HCT116 (cell line): ENCODE data around the gene DOHH. TPM values are rescaled to one million over a fixed set of nuclear protein-coding genes. Genes with fewer than 3 reads are reported as not detected.

Experiments used
- ATAC-seq: fragments of 200-7000 bp; cut with Tn5 transposase; 2 replicates; pipeline ENCODE4 v1.9.1; 2020; ENCODE audit warnings: mild to moderate bottlenecking, moderate library complexity
- BruUV-seq: library from RNA; stranded (reverse); fragments of 400-500 nt; replicated peaks from 2 replicates; lab custom pipeline; 2021; lab: Mats Ljungman, UMichigan
- CTCF ChIA-PET: fragments of 300-600 bp; sonication (Branson Sonifier 250); formaldehyde crosslinking; loops from one replicate; lab custom pipeline; 2021; ENCODE audit warnings: antibody characterized with exemption; lab: Charles Lee
- POLR2A ChIA-PET: fragments of 300-600, 350-600 bp; sonication (Branson Sonifier 250); formaldehyde crosslinking; loops from one replicate; lab custom pipeline; 2021; ENCODE audit warnings: antibody characterized with exemption; lab: Charles Lee
- RAD21 ChIA-PET, 2 experiments: fragments of 300-600 bp; sonication (Branson Sonifier 250); formaldehyde crosslinking; loops; one replicate each; lab custom pipeline; 2023; ENCODE audit warnings: low total read pairs in 2 of 2; ENCODE audit not compliant: uncharacterized antibody in 2 of 2, unreplicated experiment in 2 of 2, low non-redundant PET in 1 of 2; lab: Charles Lee
- DNase-seq: peaks from one replicate; pipeline ENCODE4 v3.0.0-alpha.2; 2010; ENCODE audit warnings: low read depth, low spot score
- H2AFZ ChIP-seq: fragments of 200-600 bp; shearing (Covaris generic), sonication (generic); 2 replicates; pipeline ENCODE4 v1.6.1; 2017; ENCODE audit warnings: low read depth, mixed run types, mixed read lengths, antibody characterized with exemption, low read length; ENCODE audit not compliant: poor library complexity, severe bottlenecking
- H3K27ac ChIP-seq: 2 replicates; pipeline ENCODE4 v1.5.1; 2012; ENCODE audit warnings: low read depth, low read length
- H3K27me3 ChIP-seq: fragments of 200-600 bp; sonication (generic); 2 replicates; pipeline ENCODE4 v1.6.1; 2016; ENCODE audit warnings: mixed run types, low read length, mixed read lengths; ENCODE audit not compliant: insufficient read depth
- H3K36me3 ChIP-seq, 2 experiments: fragments of 200-500 bp in 1 of 2; fragments of 200-600 bp in 1 of 2; sonication (Bioruptor generic) in 1 of 2; sonication (generic) in 1 of 2; 2 replicates each; pipeline versions ENCODE4 v1.5.1 to v1.6.1; 2014 to 2016; ENCODE audit warnings: low read length in 2 of 2, inconsistent platforms in 1 of 2, mixed read lengths in 1 of 2, mixed run types in 1 of 2; ENCODE audit not compliant: insufficient read depth in 2 of 2, control insufficient read depth in 1 of 2
- H3K4me1 ChIP-seq, 2 experiments: fragments of 200-600 bp in 1 of 2; sonication (generic) in 1 of 2; 2 replicates each; pipeline versions ENCODE4 v1.5.1 to v1.6.1; 2012 to 2017; ENCODE audit warnings: low read length in 2 of 2, inconsistent platforms in 1 of 2, mild to moderate bottlenecking in 1 of 2, mixed read lengths in 1 of 2, mixed run types in 1 of 2, moderate library complexity in 1 of 2; ENCODE audit not compliant: insufficient read depth in 2 of 2, control insufficient read depth in 1 of 2
- H3K4me2 ChIP-seq: fragments of 200-600 bp; sonication (generic); 2 replicates; pipeline ENCODE4 v1.6.1; 2017; ENCODE audit warnings: mixed run types, low read length, mixed read lengths
- H3K4me3 ChIP-seq, 2 experiments: fragments of 200-600 bp in 1 of 2; sonication (generic) in 1 of 2; replicated peaks in 1 of 2; 2 replicates each; pipeline ENCODE4 v1.5.1; 2011 to 2016; ENCODE audit warnings: low read length in 2 of 2, control low read depth in 1 of 2, low read depth in 1 of 2, mild to moderate bottlenecking in 1 of 2, mixed read lengths in 1 of 2, mixed run types in 1 of 2
- H3K79me2 ChIP-seq: fragments of 200-600 bp; sonication (generic); 2 replicates; pipeline ENCODE4 v1.6.1; 2017; ENCODE audit warnings: mild to moderate bottlenecking, mixed run types, low read length, moderate library complexity, mixed read lengths; ENCODE audit not compliant: insufficient read depth
- H3K9ac ChIP-seq: fragments of 200-600 bp; sonication (generic); 2 replicates; pipeline ENCODE4 v1.6.1; 2016; ENCODE audit warnings: low read length, mixed read lengths
- H3K9me2 ChIP-seq: fragments of 200-600 bp; sonication (generic), shearing (Covaris generic); 2 replicates; pipeline ENCODE4 v1.6.1; 2017; ENCODE audit warnings: mixed run types, mild to moderate bottlenecking, moderate library complexity; ENCODE audit not compliant: insufficient read depth
- H3K9me3 ChIP-seq, 2 experiments: fragments of 200-500 bp in 1 of 2; fragments of 200-600 bp in 1 of 2; sonication (Bioruptor generic) in 1 of 2; sonication (generic) in 1 of 2; 2 replicates each; pipeline ENCODE4 v1.6.1; 2014 to 2017; ENCODE audit warnings: low read length in 2 of 2, mixed read lengths in 2 of 2, inconsistent platforms in 1 of 2, low read depth in 1 of 2, mild to moderate bottlenecking in 1 of 2, mixed run types in 1 of 2, moderate library complexity in 1 of 2; ENCODE audit not compliant: control insufficient read depth in 1 of 2, insufficient read depth in 1 of 2
- H4K20me1 ChIP-seq: fragments of 200-600 bp; sonication (generic), shearing (Covaris generic); 2 replicates; pipeline ENCODE4 v1.6.1; 2017; ENCODE audit warnings: mixed run types, mild to moderate bottlenecking, moderate library complexity; ENCODE audit not compliant: insufficient read depth
- CBX3 ChIP-seq: IDR thresholded peaks from 2 replicates; pipeline ENCODE4 v1.6.1; 2012; ENCODE audit warnings: low read depth
- CTCF ChIP-seq, 3 experiments: fragments of 200-600 bp in 1 of 3; sonication (generic) in 1 of 3; IDR thresholded peaks in 2 of 3; conservative IDR thresholded peaks in 1 of 3; 2 replicates each; pipeline ENCODE4 v1.5.1; 2012 to 2017; ENCODE audit warnings: low read depth in 2 of 3, low read length in 2 of 3, antibody characterized with exemption in 1 of 3, borderline replicate concordance in 1 of 3, control low read depth in 1 of 3, mild to moderate bottlenecking in 1 of 3, mixed read lengths in 1 of 3, mixed run types in 1 of 3, moderate library complexity in 1 of 3; ENCODE audit not compliant: insufficient read depth in 1 of 3
- EGR1 ChIP-seq: IDR thresholded peaks from 2 replicates; pipeline ENCODE4 v1.6.1; 2012; ENCODE audit warnings: low read depth
- EZH2 ChIP-seq: fragments of 200-600 bp; sonication (generic); IDR thresholded peaks from 2 replicates; pipeline ENCODE4 v1.6.1; 2017; ENCODE audit warnings: antibody characterized with exemption, mixed run types
- EZH2phosphoT487 ChIP-seq: fragments of 200-600 bp; IDR thresholded peaks from 2 replicates; pipeline ENCODE4 v1.6.1; 2018; ENCODE audit warnings: antibody characterized with exemption, borderline replicate concordance
- FOSL1 ChIP-seq: IDR thresholded peaks from 2 replicates; pipeline ENCODE4 v1.6.1; 2012; ENCODE audit warnings: low read depth
- JUND ChIP-seq: IDR thresholded peaks from 2 replicates; pipeline ENCODE4 v1.6.1; 2012
- POLR2A ChIP-seq: IDR thresholded peaks from 2 replicates; pipeline ENCODE4 v1.7.0; 2011; ENCODE audit warnings: borderline replicate concordance; ENCODE audit not compliant: insufficient read depth, insufficient read length; ENCODE audit errors: extremely low read depth
- POLR2AphosphoS5 ChIP-seq: IDR thresholded peaks from 2 replicates; pipeline ENCODE4 v1.6.1; 2011; ENCODE audit warnings: mild to moderate bottlenecking, low read depth, low read length, moderate library complexity
- RAD21 ChIP-seq: IDR thresholded peaks from 2 replicates; pipeline ENCODE4 v1.6.1; 2012; ENCODE audit warnings: low read depth, mild to moderate bottlenecking
- SIN3A ChIP-seq: IDR thresholded peaks from 2 replicates; pipeline ENCODE4 v1.6.1; 2012; ENCODE audit warnings: low read depth
- SP1 ChIP-seq: IDR thresholded peaks from 2 replicates; pipeline ENCODE4 v1.6.1; 2012; ENCODE audit warnings: low read depth
- SRF ChIP-seq: IDR thresholded peaks from 2 replicates; pipeline ENCODE4 v1.6.1; 2012; ENCODE audit warnings: low read depth
- TCF7L2 ChIP-seq: IDR thresholded peaks from 2 replicates; pipeline ENCODE4 v1.7.0; 2011; ENCODE audit warnings: borderline replicate concordance, inconsistent platforms; ENCODE audit not compliant: insufficient read depth, insufficient read length; ENCODE audit errors: extremely low read depth
- YY1 ChIP-seq: IDR thresholded peaks from 2 replicates; pipeline ENCODE4 v1.6.1; 2011; ENCODE audit warnings: low read length, low read depth, moderate library complexity, mild to moderate bottlenecking; ENCODE audit not compliant: insufficient replicate concordance; ENCODE audit errors: extremely low read depth
- ZFX ChIP-seq: fragments of 450-650 bp; IDR thresholded peaks from 2 replicates; pipeline ENCODE4 v1.6.1; 2017
- ZNF274 ChIP-seq: fragments of 200-500 bp; sonication (Bioruptor generic); IDR thresholded peaks from 2 replicates; pipeline ENCODE4 v1.6.1; 2014; ENCODE audit warnings: mild to moderate bottlenecking, low read depth, low read length, inconsistent platforms
- intact Hi-C: fragments of 100-400 bp; cut with micrococcal nuclease; formaldehyde crosslinking; loops from 2 replicates; pipeline ENCODE4 v1.10.0; 2022
- total RNA-seq: library from RNA; stranded (reverse); gene quantifications from one replicate; pipeline ENCODE4 v1.2.1, GENCODE V29; 2021; ENCODE audit not compliant: unreplicated experiment
- TF ChIP-seq, protein P1 (sequence below): IDR thresholded peaks from 2 replicates; pipeline ENCODE4 v1.6.1; 2011; ENCODE audit warnings: mild to moderate bottlenecking, low read length, moderate library complexity; ENCODE audit not compliant: insufficient replicate concordance; ENCODE audit errors: extremely low read depth
- TF ChIP-seq, protein P2 (sequence below): IDR thresholded peaks from 2 replicates; pipeline ENCODE4 v1.6.1; 2012

DOHH gene
- total RNA-seq, 1 experiment from 2014 or later = 20.9 TPM

DNA sequence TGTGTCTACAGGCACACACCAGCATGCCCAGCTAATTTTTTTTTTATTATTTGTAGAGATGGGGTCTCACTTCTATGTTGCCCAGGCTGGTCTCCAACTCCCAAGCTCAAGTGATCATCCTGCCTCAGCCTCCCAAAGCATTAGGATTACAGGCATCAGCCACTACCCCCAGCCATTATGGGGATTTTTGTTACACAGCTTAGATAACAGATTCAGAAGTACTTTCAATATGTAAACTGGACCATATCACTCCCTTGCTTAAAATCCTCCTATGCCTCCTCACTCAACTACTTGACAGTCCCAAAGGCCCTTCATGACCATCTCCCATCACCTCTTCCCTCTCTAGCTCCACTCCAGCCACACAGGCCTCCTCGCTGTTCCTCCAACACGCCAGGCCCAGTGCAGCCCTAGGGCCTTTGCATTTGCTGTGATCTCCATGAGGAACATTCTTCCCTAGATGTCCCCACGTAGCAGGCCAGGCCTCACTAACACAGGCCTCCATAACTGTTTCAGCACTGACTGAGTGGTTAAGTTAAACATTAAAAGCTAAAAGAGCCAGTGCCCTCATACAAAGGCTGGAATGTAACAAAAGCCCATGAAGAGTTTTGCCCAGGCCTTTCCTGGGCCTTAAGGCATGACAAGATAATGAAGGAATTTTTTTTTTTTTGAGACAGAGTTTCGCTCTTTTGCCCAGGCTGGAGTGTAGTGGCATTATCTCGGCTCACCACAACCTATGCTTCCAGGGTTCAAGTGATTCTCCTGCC is 2.5 kb downstream of the DOHH start:
- ChIA-PET CTCF (no interaction called here), RAD21 (no interaction called here), POLR2A (no interaction called here)
- Histone ChIP-seq H3K9ac (no peak overlapping the region), H3K36me3 (peaks cover 2 to 19% of the 10 kb centered on the region in 2 experiments; a peak in 2 of 4 replicates), H3K4me1 (peaks cover 10 to 16% of the 10 kb centered on the region in 2 experiments; a peak in 3 of 4 replicates), H3K4me3 (no peak overlapping the region), H3K27ac (no peak overlapping the region), H3K9me2 (no peaks in the 10 kb centered on the region), H3K79me2 (peaks cover 38% of the 10 kb centered on the region), H4K20me1 (no peaks in the 10 kb centered on the region), H3K4me2 (no peak overlapping the region), H3K9me3 (no peaks in the 10 kb centered on the region), H3K27me3 (no peaks in the 10 kb centered on the region), H2AFZ (no peak overlapping the region)
- intact Hi-C loops = no loop called here
- no TSS peak for BruUV-seq
- no peak for DNase-seq
- no peak for ATAC-seq
- no peak for TF ChIP-seq TCF7L2
- no peak for TF ChIP-seq POLR2AphosphoS5
- no peak for TF ChIP-seq YY1
- TF ChIP-seq CTCF (IDR thresholded peaks at IDR 0.05 in 2 of 3, conservative IDR thresholded peaks at IDR 0.05 in 1 of 3; ENCODE audit: borderline replicate concordance in 1 of 3, insufficient read depth in 1 of 3, low read depth in 2 of 3, low read length in 2 of 3) = no peak
- no peak for TF ChIP-seq ZFX
- no peak for TF ChIP-seq EGR1
- TF ChIP-seq SIN3A = no peak
- no peak for TF ChIP-seq RAD21
- no peak for TF ChIP-seq SP1
- no peak for TF ChIP-seq SRF
- no peak for TF ChIP-seq JUND
- TF ChIP-seq CBX3 = no peak
- TF ChIP-seq, protein P1, sequence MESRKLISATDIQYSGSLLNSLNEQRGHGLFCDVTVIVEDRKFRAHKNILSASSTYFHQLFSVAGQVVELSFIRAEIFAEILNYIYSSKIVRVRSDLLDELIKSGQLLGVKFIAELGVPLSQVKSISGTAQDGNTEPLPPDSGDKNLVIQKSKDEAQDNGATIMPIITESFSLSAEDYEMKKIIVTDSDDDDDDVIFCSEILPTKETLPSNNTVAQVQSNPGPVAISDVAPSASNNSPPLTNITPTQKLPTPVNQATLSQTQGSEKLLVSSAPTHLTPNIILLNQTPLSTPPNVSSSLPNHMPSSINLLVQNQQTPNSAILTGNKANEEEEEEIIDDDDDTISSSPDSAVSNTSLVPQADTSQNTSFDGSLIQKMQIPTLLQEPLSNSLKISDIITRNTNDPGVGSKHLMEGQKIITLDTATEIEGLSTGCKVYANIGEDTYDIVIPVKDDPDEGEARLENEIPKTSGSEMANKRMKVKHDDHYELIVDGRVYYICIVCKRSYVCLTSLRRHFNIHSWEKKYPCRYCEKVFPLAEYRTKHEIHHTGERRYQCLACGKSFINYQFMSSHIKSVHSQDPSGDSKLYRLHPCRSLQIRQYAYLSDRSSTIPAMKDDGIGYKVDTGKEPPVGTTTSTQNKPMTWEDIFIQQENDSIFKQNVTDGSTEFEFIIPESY = no peak
- TF ChIP-seq ZNF274 = no peak
- TF ChIP-seq POLR2A = no peak
- TF ChIP-seq FOSL1 = no peak
- TF ChIP-seq EZH2 = no peak
- TF ChIP-seq, protein P2, sequence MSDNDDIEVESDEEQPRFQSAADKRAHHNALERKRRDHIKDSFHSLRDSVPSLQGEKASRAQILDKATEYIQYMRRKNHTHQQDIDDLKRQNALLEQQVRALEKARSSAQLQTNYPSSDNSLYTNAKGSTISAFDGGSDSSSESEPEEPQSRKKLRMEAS = no peak
- TF ChIP-seq EZH2phosphoT487 = no peak
